Endothelial cell of umbilical vein (primary cell): ENCODE results near the gene SSPN. TPM values are rescaled to one million over a fixed set of nuclear protein-coding genes. Genes with fewer than 3 reads are reported as not detected.

ENCODE experiments used
- BruUV-seq: library from RNA; stranded (reverse); fragments of 400-500 nt; replicated peaks from 2 replicates; lab custom pipeline; 2021; lab: Mats Ljungman, UMichigan
- CTCF ChIA-PET: fragments of 300-600, 350-600 bp; sonication (Branson Sonifier 250); formaldehyde crosslinking; loops from one replicate; lab custom pipeline; 2021; ENCODE audit warnings: antibody characterized with exemption, inconsistent platforms; lab: Charles Lee
- POLR2A ChIA-PET: fragments of 300-600, 350-600 bp; sonication (Branson Sonifier 250); formaldehyde crosslinking; loops from one replicate; lab custom pipeline; 2021; ENCODE audit warnings: antibody characterized with exemption, inconsistent platforms; lab: Charles Lee
- DNase-seq: peaks from one replicate; pipeline ENCODE4 v3.0.0-alpha.2; 2011; ENCODE audit warnings: low read depth, low spot score
- FAIRE-seq: peaks from 2 replicates; lab custom pipeline; 2011; peaks lifted over from hg19 to GRCh38; lab: Jason Lieb, UNC
- H2AFZ ChIP-seq: 2 replicates; pipeline ENCODE4 v1.6.0; 2012; ENCODE audit warnings: low read depth, low read length, control low read depth, inconsistent platforms
- H3K27ac ChIP-seq: 2 replicates; pipeline ENCODE4 v1.5.1; 2011; ENCODE audit warnings: low read depth, mild to moderate bottlenecking, control low read depth, low read length, moderate library complexity; ENCODE audit not compliant: insufficient read depth
- H3K27me3 ChIP-seq, 2 experiments: 2 replicates each; pipeline versions ENCODE4 v1.6.0 to v1.6.1; 2011; ENCODE audit warnings: low read length in 2 of 2, mixed read lengths in 1 of 2; ENCODE audit not compliant: control insufficient read depth in 2 of 2, insufficient read depth in 2 of 2
- H3K36me3 ChIP-seq, 2 experiments: 2 replicates in 1 of 2; 3 replicates in 1 of 2; pipeline ENCODE4 v1.5.1; 2011; ENCODE audit warnings: low read length in 2 of 2, mild to moderate bottlenecking in 1 of 2, moderate library complexity in 1 of 2; ENCODE audit not compliant: control insufficient read depth in 2 of 2, insufficient read depth in 2 of 2; ENCODE audit errors: extremely low read depth in 1 of 2
- H3K4me1 ChIP-seq: 3 replicates; pipeline ENCODE4 v1.5.1; 2011; ENCODE audit warnings: mild to moderate bottlenecking, low read length; ENCODE audit not compliant: control insufficient read depth, insufficient read depth; ENCODE audit errors: extremely low read depth
- H3K4me2 ChIP-seq: 2 replicates; pipeline ENCODE4 v1.6.1; 2011; ENCODE audit warnings: low read length, control low read depth, mixed read lengths; ENCODE audit not compliant: insufficient read depth
- H3K4me3 ChIP-seq, 3 experiments: fragments of 200-600 bp in 1 of 3; sonication (generic), shearing (Covaris generic) in 1 of 3; replicated peaks in 1 of 3; 2 replicates each; pipeline ENCODE4 v1.5.1; 2011 to 2016; ENCODE audit warnings: control low read depth in 3 of 3, low read length in 3 of 3, mild to moderate bottlenecking in 2 of 3, inconsistent platforms in 1 of 3, low read depth in 1 of 3, moderate library complexity in 1 of 3; ENCODE audit not compliant: insufficient read depth in 1 of 3
- H3K79me2 ChIP-seq: 2 replicates; pipeline ENCODE4 v1.6.0; 2012; ENCODE audit warnings: low read length, inconsistent platforms; ENCODE audit not compliant: control insufficient read depth, insufficient read depth
- H3K9ac ChIP-seq: replicated peaks from 2 replicates; pipeline ENCODE3; 2011; ENCODE audit warnings: low read length, control low read depth; ENCODE audit not compliant: insufficient read depth; ENCODE audit errors: extremely low read depth
- H3K9me1 ChIP-seq: replicated peaks from 3 replicates; pipeline ENCODE4 v1.6.0; 2011; ENCODE audit warnings: mild to moderate bottlenecking, low read length; ENCODE audit not compliant: control insufficient read depth, insufficient read depth; ENCODE audit errors: extremely low read depth
- H3K9me3 ChIP-seq: replicated peaks from 2 replicates; pipeline ENCODE4 v1.5.1; 2012; ENCODE audit warnings: low read length, inconsistent platforms; ENCODE audit not compliant: control insufficient read depth, insufficient read depth
- H4K20me1 ChIP-seq: replicated peaks from 2 replicates; pipeline ENCODE3; 2011; ENCODE audit warnings: mild to moderate bottlenecking, low read length; ENCODE audit not compliant: control insufficient read depth, insufficient read depth; ENCODE audit errors: extremely low read depth
- CTCF ChIP-seq, 2 donors: IDR thresholded peaks; 1 replicate in 1 of 2; 2 replicates in 1 of 2; pipeline ENCODE4 v1.5.1; 2011; ENCODE audit warnings: low read length in 2 of 2, mild to moderate bottlenecking in 2 of 2, moderate library complexity in 2 of 2, control low read depth in 1 of 2, inconsistent platforms in 1 of 2, low read depth in 1 of 2; ENCODE audit not compliant: insufficient read depth in 1 of 2; ENCODE audit errors: extremely low read depth in 1 of 2
- EZH2 ChIP-seq: IDR thresholded peaks from 2 replicates; pipeline ENCODE4 v1.6.1; 2012; ENCODE audit warnings: borderline replicate concordance, low read depth, mild to moderate bottlenecking, moderate library complexity, low read length, inconsistent platforms; ENCODE audit not compliant: severe bottlenecking
- FOS ChIP-seq: IDR thresholded peaks from 2 replicates; pipeline ENCODE4 v1.6.1; 2011; ENCODE audit warnings: mild to moderate bottlenecking, low read length, moderate library complexity, borderline replicate concordance; ENCODE audit not compliant: insufficient read depth
- GATA2 ChIP-seq: IDR thresholded peaks from 2 replicates; pipeline ENCODE4 v1.7.0; 2011; ENCODE audit warnings: low read depth, mild to moderate bottlenecking, moderate library complexity, mixed read lengths, low read length; ENCODE audit not compliant: insufficient read length, insufficient read depth
- JUN ChIP-seq: IDR thresholded peaks from 2 replicates; pipeline ENCODE4 v1.6.1; 2011; ENCODE audit warnings: borderline replicate concordance, low read depth; ENCODE audit not compliant: insufficient read length, insufficient read depth
- MAX ChIP-seq: IDR thresholded peaks from 2 replicates; pipeline ENCODE4 v1.6.1; 2011; ENCODE audit not compliant: insufficient read depth, insufficient read length
- MYC ChIP-seq: IDR thresholded peaks from one replicate; pipeline ENCODE4 v1.6.1; 2011; ENCODE audit warnings: mild to moderate bottlenecking, low read depth, low read length
- POLR2A ChIP-seq: IDR thresholded peaks from 2 replicates; pipeline ENCODE4 v1.6.1; 2012; ENCODE audit warnings: low read depth, mild to moderate bottlenecking, control low read depth, low read length
- POLR2AphosphoS5 ChIP-seq: IDR thresholded peaks from 2 replicates; pipeline ENCODE4 v1.6.1; 2012; ENCODE audit warnings: low read depth, mild to moderate bottlenecking, control low read depth, low read length, moderate library complexity; ENCODE audit not compliant: insufficient read depth
- dilution Hi-C: fragments of 300-500 bp; cut with MboI; formaldehyde crosslinking; loops from one replicate; pipeline ENCODE4 v1.15.0; 2019; ENCODE audit warnings: low sequenced_read_pairs; ENCODE audit not compliant: extremely low pct_ligation_motif_present
- intact Hi-C: fragments of 100-400 bp; cut with micrococcal nuclease; formaldehyde crosslinking; loops from one replicate; pipeline ENCODE4 v1.10.0; 2022
- polyA plus RNA-seq, 4 experiments: library from polyadenylated mRNA; depleted of rRNA in 3 of 4; stranded (reverse) in 3 of 4; unstranded in 1 of 4; fragments of >200 nt; gene quantifications; 2 replicates each; pipeline versions ENCODE4 v1.2.1 to v1.2.3, GENCODE V29; 2011 to 2012; ENCODE audit warnings: missing spikeins in 1 of 4
- total RNA-seq: library from RNA; stranded (reverse); gene quantifications from 2 replicates; pipeline ENCODE4 v1.2.3, GENCODE V29; 2021

The SSPN gene
- total and polyA plus RNA-seq, 2 donors (not counting 3 experiments of a cell fraction or from before 2014, with no cell fraction given): 1.3 to 2.1 TPM

GRCh38 chr12:26212988-26213387 lies 17.6 kb downstream of the SSPN start:
- no peak overlapping the region for H3K4me3 ChIP-seq
- intact Hi-C loops: no loop called here
- no peaks in the 10 kb centered on the region for H3K36me3 ChIP-seq
- no peaks in the 10 kb centered on the region for H4K20me1 ChIP-seq
- no peaks in the 10 kb centered on the region for H3K9me1 ChIP-seq
- H3K27ac ChIP-seq: no peak overlapping the region
- no peak overlapping the region for H3K4me2 ChIP-seq
- dilution Hi-C loops: no loop called here
- H3K27me3 ChIP-seq: peaks cover 6 to 9% of the 10 kb centered on the region in 2 experiments
- no peak overlapping the region for H2AFZ ChIP-seq
- no peak for DNase-seq
- H3K4me1 ChIP-seq: no peaks in the 10 kb centered on the region
- H3K79me2 ChIP-seq: no peaks in the 10 kb centered on the region
- FAIRE-seq: no peak
- BruUV-seq: no TSS peak
- H3K9me3 ChIP-seq: no peaks in the 10 kb centered on the region
- no peak for TF ChIP-seq POLR2AphosphoS5
- TF ChIP-seq MAX: no peak
- no peak for TF ChIP-seq FOS
- TF ChIP-seq MYC: no peak
- no peak for TF ChIP-seq GATA2
- no peak for TF ChIP-seq EZH2
- no peak for TF ChIP-seq JUN
- TF ChIP-seq CTCF (IDR thresholded peaks at IDR 0.05; ENCODE audit: extremely low read depth in 1 of 2, insufficient read depth in 1 of 2, low read depth in 1 of 2, low read length in 2 of 2): no peak
- TF ChIP-seq POLR2A: no peak
- POLR2A ChIA-PET: no interaction called here
- H3K9ac ChIP-seq: no peak overlapping the region
- CTCF ChIA-PET: interaction anchor here (0.6 to 1.1 kb wide), 3 partner anchors 16 to 235 kb away, joined by 3 read pairs; no protein-coding TSS in a partner anchor
